LNCaP clone FGC (cell line): ENCODE results near the gene FGF9.
A peak's percentile ranks its signal among the peaks of the same experiment; 100 is the strongest.

ENCODE experiments used
- DNase-seq: peaks from one replicate; pipeline ENCODE4 v3.0.0-alpha.2; 2011; ENCODE audit warnings: low read depth
- H3K4me3 ChIP-seq: 2 replicates; pipeline ENCODE4 v1.5.1; 2011; ENCODE audit warnings: mild to moderate bottlenecking, low read depth, low read length, control low read depth
- CTCF ChIP-seq: IDR thresholded peaks from 2 replicates; pipeline ENCODE4 v1.5.1; 2012; ENCODE audit warnings: mild to moderate bottlenecking; ENCODE audit not compliant: control insufficient read depth, insufficient read depth; ENCODE audit errors: extremely low read depth

FGF9 gene

GRCh38 chr13:21703846-21704245, 33.0 kb downstream of the FGF9 start:
- TF ChIP-seq CTCF: no peak
- peak; percentile 44 for DNase-seq
- H3K4me3 ChIP-seq: no peak overlapping the region

GRCh38 chr13:21707586-21707985, 36.7 kb downstream of the FGF9 start:
- TF ChIP-seq CTCF: no peak

GRCh38 chr13:21709697-21710096, 38.8 kb downstream of the FGF9 start:
- no peak for TF ChIP-seq CTCF
- DNase-seq: no peak
- H3K4me3 ChIP-seq: no peak overlapping the region

More at GRCh38 chr13:21707586-21707985, 36.7 kb downstream of the FGF9 start:
- no peak overlapping the region for H3K4me3 ChIP-seq
- DNase-seq: no peak

- DNase-seq: no peak
- no peak overlapping the region for H3K4me3 ChIP-seq
- TF ChIP-seq CTCF: no peak
Measured at GRCh38 chr13:21710163-21710562, 39.3 kb downstream of the FGF9 start.

GRCh38 chr13:21717817-21718216, 46.9 kb downstream of the FGF9 start:
- no peak for DNase-seq
- H3K4me3 ChIP-seq: no peak overlapping the region
- no peak for TF ChIP-seq CTCF

- H3K4me3 ChIP-seq: no peak overlapping the region
- no peak for DNase-seq
- TF ChIP-seq CTCF: no peak
Measured at GRCh38 chr13:21719463-21719862, 48.6 kb downstream of the FGF9 start.

- no peak overlapping the region for H3K4me3 ChIP-seq
- DNase-seq: no peak
- TF ChIP-seq CTCF: no peak
Measured at GRCh38 chr13:21723807-21724505, 53.1 kb downstream of the FGF9 start.
